GM12891 (cell line): ENCODE data around the gene FSTL4.

Experiments used
- PAX5 ChIP-seq: IDR thresholded peaks from 2 replicates; pipeline ENCODE4 v1.6.1; 2011; ENCODE audit warnings: low read length, moderate library complexity, mild to moderate bottlenecking; ENCODE audit not compliant: insufficient read depth, severe bottlenecking
- POLR2A ChIP-seq: IDR thresholded peaks from 2 replicates; pipeline ENCODE4 v1.6.1; 2011; ENCODE audit warnings: low read depth, low read length, control low read depth
- POLR2AphosphoS5 ChIP-seq: IDR thresholded peaks from 2 replicates; pipeline ENCODE4 v1.6.1; 2011; ENCODE audit warnings: low read depth, low read length, control low read depth
- POU2F2 ChIP-seq: IDR thresholded peaks from 2 replicates; pipeline ENCODE4 v1.6.1; 2011; ENCODE audit warnings: low read depth, mild to moderate bottlenecking, control low read depth, low read length, moderate library complexity
- SPI1 ChIP-seq: IDR thresholded peaks from 2 replicates; pipeline ENCODE4 v1.6.1; 2011; ENCODE audit warnings: low read depth, low read length, control low read depth
- TAF1 ChIP-seq: IDR thresholded peaks from 2 replicates; pipeline ENCODE4 v1.6.1; 2011; ENCODE audit warnings: low read depth, low read length, control low read depth

- TF ChIP-seq POLR2A = no peak
- no peak for TF ChIP-seq POLR2AphosphoS5
- no peak for TF ChIP-seq SPI1
- TF ChIP-seq TAF1 = no peak
- TF ChIP-seq POU2F2 = no peak
- TF ChIP-seq PAX5 = no peak
These were observed 366.3 kb downstream of the FSTL4 start for GRCh38 chr5:133246053-133246370.
